ENCODE measurements around the gene SF1. TPM values are rescaled to one million over a fixed set of nuclear protein-coding genes. Genes with fewer than 3 reads are reported as not detected.

The SF1 gene
- total and polyA plus RNA-seq, 2 experiments from 2014 or later, result 138 to 163 TPM

- DNase-seq (ENCODE audit: low spot score), result no peak
Observed at GRCh38 chr11:64776425-64776824, 1.9 kb downstream of the SF1 start.

GRCh38 chr11:64774144-64774543, 4.2 kb downstream of the SF1 start:
- TF ChIP-seq EZH2phosphoT487 (IDR thresholded peaks at IDR 0.05; ENCODE audit: low read depth, severe bottlenecking, unreplicated experiment), result no peak
- TF ChIP-seq EZH2 (IDR thresholded peaks at IDR 0.05; ENCODE audit: borderline replicate concordance), result no peak
- TF ChIP-seq CTCF (IDR thresholded peaks at IDR 0.05; ENCODE audit: poor library complexity), result no peak
- Histone ChIP-seq H3K4me1 (ENCODE audit: insufficient read depth) (peaks cover 9% of the 10 kb centered on the region), H3K9me2 (replicated peaks; ENCODE audit: insufficient read depth) (no peaks in the 10 kb centered on the region), H3K36me3 (replicated peaks; ENCODE audit: insufficient read depth, low read depth) (no peaks in the 10 kb centered on the region), H3K4me3 (no peak overlapping the region), H3K4me2 (no peak overlapping the region), H3K27ac (no peak overlapping the region), H3K27me3 (no peaks in the 10 kb centered on the region), H3K79me2 (peaks cover 83% of the 10 kb centered on the region), H3K9me3 (ENCODE audit: low read depth) (no peaks in the 10 kb centered on the region), H2AFZ (no peak overlapping the region), H4K20me1 (ENCODE audit: insufficient read depth, poor library complexity, severe bottlenecking) (peaks cover 83% of the 10 kb centered on the region)
- 90% methylated on average over 5 of the region's 5 CpGs for WGBS (ENCODE audit: low lambda C conversion rate, missing lambda C conversion rate)
- DNase-seq (ENCODE audit: low spot score), result no peak

More at GRCh38 chr11:64776425-64776824, 1.9 kb downstream of the SF1 start:
- Histone ChIP-seq H4K20me1 (ENCODE audit: insufficient read depth, poor library complexity, severe bottlenecking) (peaks cover 61% of the 10 kb centered on the region), H3K9me3 (ENCODE audit: low read depth) (no peaks in the 10 kb centered on the region), H3K79me2 (peaks cover 68% of the 10 kb centered on the region), H2AFZ (no peak overlapping the region), H3K4me2 (peak overlapping the region; percentile 80), H3K9me2 (replicated peaks; ENCODE audit: insufficient read depth) (no peaks in the 10 kb centered on the region), H3K4me3 (peak overlapping the region; percentile 85), H3K27ac (no peak overlapping the region), H3K4me1 (ENCODE audit: insufficient read depth) (peaks cover 15% of the 10 kb centered on the region), H3K36me3 (replicated peaks; ENCODE audit: insufficient read depth, low read depth) (no peaks in the 10 kb centered on the region), H3K27me3 (no peaks in the 10 kb centered on the region)
- 78% methylated on average over 6 of the region's 6 CpGs for WGBS (ENCODE audit: low lambda C conversion rate, missing lambda C conversion rate)
- TF ChIP-seq EZH2phosphoT487 (IDR thresholded peaks at IDR 0.05; ENCODE audit: low read depth, severe bottlenecking, unreplicated experiment), result no peak
- no peak for TF ChIP-seq EZH2 (IDR thresholded peaks at IDR 0.05; ENCODE audit: borderline replicate concordance)

- no peak for DNase-seq (ENCODE audit: low spot score)
- Histone ChIP-seq H2AFZ (no peak overlapping the region), H3K4me1 (ENCODE audit: insufficient read depth) (peaks cover 9% of the 10 kb centered on the region), H3K9me2 (replicated peaks; ENCODE audit: insufficient read depth) (no peaks in the 10 kb centered on the region), H3K9me3 (ENCODE audit: low read depth) (no peaks in the 10 kb centered on the region), H3K36me3 (replicated peaks; ENCODE audit: insufficient read depth, low read depth) (no peaks in the 10 kb centered on the region), H3K27ac (no peak overlapping the region), H4K20me1 (ENCODE audit: insufficient read depth, poor library complexity, severe bottlenecking) (peaks cover 99% of the 10 kb centered on the region), H3K4me2 (no peak overlapping the region), H3K79me2 (peaks cover 96% of the 10 kb centered on the region), H3K27me3 (no peaks in the 10 kb centered on the region), H3K4me3 (no peak overlapping the region)
- TF ChIP-seq CTCF (IDR thresholded peaks at IDR 0.05; ENCODE audit: poor library complexity) (no peak), EZH2 (IDR thresholded peaks at IDR 0.05; ENCODE audit: borderline replicate concordance) (no peak), EZH2phosphoT487 (IDR thresholded peaks at IDR 0.05; ENCODE audit: low read depth, severe bottlenecking, unreplicated experiment) (no peak)
- WGBS (ENCODE audit: low lambda C conversion rate, missing lambda C conversion rate), result 86% methylated on average over 3 of the region's 3 CpGs
Observed at GRCh38 chr11:64772303-64773018, 5.9 kb downstream of the SF1 start.

GRCh38 chr11:64771861-64772260, 6.5 kb downstream of the SF1 start:
- Histone ChIP-seq H3K4me1 (ENCODE audit: insufficient read depth) (peaks cover 8% of the 10 kb centered on the region), H3K79me2 (peaks cover 95% of the 10 kb centered on the region), H3K36me3 (replicated peaks; ENCODE audit: insufficient read depth, low read depth) (no peaks in the 10 kb centered on the region), H2AFZ (no peak overlapping the region), H3K4me3 (no peak overlapping the region), H3K9me2 (replicated peaks; ENCODE audit: insufficient read depth) (no peaks in the 10 kb centered on the region), H3K9me3 (ENCODE audit: low read depth) (no peaks in the 10 kb centered on the region), H3K27me3 (no peaks in the 10 kb centered on the region), H4K20me1 (ENCODE audit: insufficient read depth, poor library complexity, severe bottlenecking) (peaks cover 99% of the 10 kb centered on the region), H3K4me2 (no peak overlapping the region), H3K27ac (no peak overlapping the region)
- 95% methylated on average over 2 of the region's 2 CpGs for WGBS (ENCODE audit: low lambda C conversion rate, missing lambda C conversion rate)
- TF ChIP-seq EZH2 (IDR thresholded peaks at IDR 0.05; ENCODE audit: borderline replicate concordance), result no peak
- no peak for TF ChIP-seq CTCF (IDR thresholded peaks at IDR 0.05; ENCODE audit: poor library complexity)
- TF ChIP-seq EZH2phosphoT487 (IDR thresholded peaks at IDR 0.05; ENCODE audit: low read depth, severe bottlenecking, unreplicated experiment), result no peak
- DNase-seq (ENCODE audit: low spot score), result no peak
